H1 (cell line): ENCODE results near the gene HS3ST1. TPM values are rescaled to one million over a fixed set of nuclear protein-coding genes. Genes with fewer than 3 reads are reported as not detected.

Experiments
- CTCF ChIA-PET: fragments of 300-600 bp; sonication (Branson Sonifier 250); formaldehyde crosslinking; loops from one replicate; lab custom pipeline; 2021; ENCODE audit not compliant: partially characterized antibody; lab: Charles Lee
- POLR2A ChIA-PET: fragments of 300-600 bp; sonication (Branson Sonifier 250); formaldehyde crosslinking; loops from one replicate; lab custom pipeline; 2021; ENCODE audit warnings: inconsistent platforms; ENCODE audit not compliant: partially characterized antibody; lab: Charles Lee
- DNase-seq, 2 experiments: peaks; one replicate each; pipeline versions ENCODE4 v3.0.0 to v3.0.0-alpha.2; 2010 to 2022; ENCODE audit warnings: low spot score in 2 of 2, low read depth in 1 of 2, mixed read lengths in 1 of 2
- FAIRE-seq: peaks from 2 replicates; lab custom pipeline; 2011; peaks lifted over from hg19 to GRCh38; lab: Jason Lieb, UNC
- H2AFZ ChIP-seq: 2 replicates; pipeline ENCODE4 v1.8.1; 2012; ENCODE audit warnings: low read length, inconsistent platforms
- H2AK5ac ChIP-seq: 2 replicates; pipeline ENCODE4 v1.6.1; 2013; ENCODE audit warnings: low read depth, low read length
- H2BK120ac ChIP-seq: replicated peaks from 2 replicates; pipeline ENCODE3; 2013; ENCODE audit warnings: low read depth, low read length, inconsistent platforms
- H2BK12ac ChIP-seq: 2 replicates; pipeline ENCODE4 v1.6.1; 2013; ENCODE audit warnings: low read depth, low read length
- H2BK15ac ChIP-seq: 2 replicates; pipeline ENCODE4 v1.6.1; 2013; ENCODE audit warnings: low read length
- H2BK20ac ChIP-seq: 2 replicates; pipeline ENCODE4 v1.6.1; 2013; ENCODE audit warnings: low read length
- H2BK5ac ChIP-seq: 2 replicates; pipeline ENCODE4 v1.6.1; 2013; ENCODE audit warnings: low read depth, low read length
- H3K14ac ChIP-seq: 2 replicates; pipeline ENCODE4 v1.6.1; 2013; ENCODE audit warnings: inconsistent platforms; ENCODE audit not compliant: insufficient read length
- H3K18ac ChIP-seq: 2 replicates; pipeline ENCODE4 v1.6.1; 2013; ENCODE audit warnings: low read length; ENCODE audit errors: extremely low read depth
- H3K23ac ChIP-seq: 2 replicates; pipeline ENCODE4 v1.6.1; 2013; ENCODE audit warnings: inconsistent platforms; ENCODE audit not compliant: insufficient read length
- H3K23me2 ChIP-seq: 2 replicates; pipeline ENCODE4 v1.6.1; 2013; ENCODE audit warnings: low read depth, low read length
- H3K27ac ChIP-seq: 2 replicates; pipeline ENCODE4 v1.6.1; 2011; ENCODE audit warnings: low read depth, low read length, inconsistent platforms
- H3K27me3 ChIP-seq, 4 experiments: replicated peaks in 1 of 4; 1 replicate in 1 of 4; 2 replicates in 3 of 4; pipeline versions ENCODE4 v1.6.1 to v1.8.1; 2011 to 2013; ENCODE audit warnings: low read length in 3 of 4, mild to moderate bottlenecking in 3 of 4, inconsistent platforms in 2 of 4, mixed read lengths in 2 of 4, moderate library complexity in 1 of 4; ENCODE audit not compliant: control insufficient read depth in 3 of 4, insufficient read depth in 3 of 4; ENCODE audit errors: extremely low read depth in 1 of 4
- H3K36me3 ChIP-seq, 4 experiments: 2 replicates each; pipeline versions ENCODE4 v1.6.1 to v1.8.1; 2011 to 2013; ENCODE audit warnings: mild to moderate bottlenecking in 4 of 4, low read length in 3 of 4, moderate library complexity in 2 of 4, control low read depth in 1 of 4, inconsistent platforms in 1 of 4; ENCODE audit not compliant: insufficient read depth in 4 of 4, control insufficient read depth in 2 of 4
- H3K4ac ChIP-seq: replicated peaks from 2 replicates; pipeline ENCODE3; 2013; ENCODE audit warnings: low read length, low read depth, mixed read lengths, inconsistent platforms; ENCODE audit not compliant: insufficient read length
- H3K4me1 ChIP-seq, 4 experiments: replicated peaks in 1 of 4; 1 replicate in 1 of 4; 2 replicates in 3 of 4; pipeline versions ENCODE4 v1.6.1 to v1.8.1; 2011 to 2013; ENCODE audit warnings: low read length in 3 of 4, inconsistent platforms in 2 of 4, mixed read lengths in 1 of 4; ENCODE audit not compliant: insufficient read depth in 4 of 4, control insufficient read depth in 3 of 4
- H3K4me2 ChIP-seq, 2 experiments: 2 replicates each; pipeline versions ENCODE4 v1.6.1 to v1.8.1; 2011 to 2013; ENCODE audit warnings: low read depth in 2 of 2, low read length in 2 of 2, control low read depth in 1 of 2, inconsistent platforms in 1 of 2, mild to moderate bottlenecking in 1 of 2; ENCODE audit not compliant: insufficient read depth in 1 of 2
- H3K4me3 ChIP-seq, 4 experiments: fragments of 200-600, 300-600 bp in 1 of 4; sonication (generic), shearing (Covaris generic), sonication (Bioruptor Twin) in 1 of 4; 2 replicates each; pipeline versions ENCODE4 v1.5.1 to v1.8.1; 2011 to 2016; ENCODE audit warnings: low read length in 4 of 4, low read depth in 3 of 4, control low read depth in 2 of 4, inconsistent platforms in 2 of 4, mild to moderate bottlenecking in 2 of 4, mixed read lengths in 1 of 4, moderate library complexity in 1 of 4; ENCODE audit not compliant: insufficient read depth in 2 of 4; ENCODE audit errors: extremely low read depth in 1 of 4
- H3K56ac ChIP-seq: replicated peaks from 2 replicates; pipeline ENCODE3; 2013; ENCODE audit warnings: low read depth, mild to moderate bottlenecking, mixed read lengths, low read length, inconsistent platforms; ENCODE audit not compliant: insufficient read length
- H3K79me1 ChIP-seq: 2 replicates; pipeline ENCODE4 v1.6.1; 2013; ENCODE audit warnings: low read depth, low read length, control low read depth
- H3K79me2 ChIP-seq, 2 experiments: 2 replicates each; pipeline versions ENCODE4 v1.6.1 to v1.8.1; 2012 to 2013; ENCODE audit warnings: low read length in 2 of 2, mild to moderate bottlenecking in 2 of 2, inconsistent platforms in 1 of 2; ENCODE audit not compliant: insufficient read depth in 2 of 2, control insufficient read depth in 1 of 2
- H3K9ac ChIP-seq, 4 experiments: replicated peaks in 1 of 4; 1 replicate in 1 of 4; 2 replicates in 3 of 4; pipeline versions ENCODE4 v1.6.1 to v1.8.1; 2011 to 2013; ENCODE audit warnings: low read depth in 3 of 4, low read length in 3 of 4, control low read depth in 2 of 4, mild to moderate bottlenecking in 2 of 4, moderate library complexity in 2 of 4, inconsistent platforms in 1 of 4; ENCODE audit errors: extremely low read depth in 1 of 4
- H3K9me3 ChIP-seq, 2 experiments: 2 replicates each; pipeline versions ENCODE4 v1.6.1 to v1.8.1; 2012 to 2013; ENCODE audit warnings: mild to moderate bottlenecking in 2 of 2, moderate library complexity in 2 of 2, control low read depth in 1 of 2, inconsistent platforms in 1 of 2, low read depth in 1 of 2, low read length in 1 of 2, mixed read lengths in 1 of 2; ENCODE audit not compliant: insufficient read depth in 2 of 2
- H4K20me1 ChIP-seq, 2 experiments: replicated peaks in 1 of 2; 2 replicates each; pipeline versions ENCODE3 to v1.8.1; 2011 to 2013; ENCODE audit warnings: inconsistent platforms in 2 of 2, low read length in 2 of 2, mild to moderate bottlenecking in 1 of 2; ENCODE audit not compliant: insufficient read depth in 2 of 2, control insufficient read depth in 1 of 2
- H4K5ac ChIP-seq: 2 replicates; pipeline ENCODE4 v1.6.1; 2013; ENCODE audit warnings: low read length, low read depth, mixed read lengths, inconsistent platforms; ENCODE audit not compliant: insufficient read length
- H4K8ac ChIP-seq: 2 replicates; pipeline ENCODE4 v1.8.0; 2013; ENCODE audit warnings: mild to moderate bottlenecking, moderate library complexity, low read length, inconsistent platforms; ENCODE audit not compliant: insufficient read depth; ENCODE audit errors: extremely low read depth
- H4K91ac ChIP-seq: replicated peaks from 2 replicates; pipeline ENCODE3; 2013; ENCODE audit warnings: low read length, mixed read lengths, inconsistent platforms; ENCODE audit not compliant: insufficient read length
- BACH1 ChIP-seq: IDR thresholded peaks from 2 replicates; pipeline ENCODE4 v1.6.1; 2012; ENCODE audit warnings: low read length, improper control_type of control experiment
- CBX8 ChIP-seq: fragments of 300-800, 300-1000 bp; sonication (generic); IDR thresholded peaks from 2 replicates; pipeline ENCODE4 v1.7.1; 2016; ENCODE audit warnings: low read depth, low read length, borderline replicate concordance
- CHD2 ChIP-seq: IDR thresholded peaks from 2 replicates; pipeline ENCODE4 v1.6.1; 2012; ENCODE audit warnings: low read length, improper control_type of control experiment
- GTF2F1 ChIP-seq: IDR thresholded peaks from 2 replicates; pipeline ENCODE4 v1.6.1; 2012; ENCODE audit warnings: low read depth, low read length, improper control_type of control experiment, borderline replicate concordance
- JUN ChIP-seq: IDR thresholded peaks from 2 replicates; pipeline ENCODE4 v1.6.1; 2011; ENCODE audit warnings: low read depth, mild to moderate bottlenecking, improper control_type of control experiment, low read length
- RFX5 ChIP-seq: IDR thresholded peaks from 2 replicates; pipeline ENCODE4 v1.6.1; 2011; ENCODE audit warnings: low read depth, low read length, improper control_type of control experiment, borderline replicate concordance
- SP1 ChIP-seq: IDR thresholded peaks from 2 replicates; pipeline ENCODE4 v1.6.1; 2011; ENCODE audit warnings: low read depth, low read length
- SP2 ChIP-seq: IDR thresholded peaks from 2 replicates; pipeline ENCODE4 v1.6.1; 2012; ENCODE audit warnings: mild to moderate bottlenecking, low read length, inconsistent platforms
- TAF1 ChIP-seq: IDR thresholded peaks from 2 replicates; pipeline ENCODE4 v1.6.1; 2011; ENCODE audit warnings: mild to moderate bottlenecking, low read depth, low read length
- TAF7 ChIP-seq: optimal IDR thresholded peaks from 2 replicates; pipeline ENCODE3; 2011; ENCODE audit warnings: low read depth, mild to moderate bottlenecking, inconsistent platforms, low read length, moderate library complexity, borderline replicate concordance
- TCF12 ChIP-seq: IDR thresholded peaks from 2 replicates; pipeline ENCODE4 v1.6.1; 2011; ENCODE audit warnings: low read depth, mild to moderate bottlenecking, low read length
- WGBS, 2 experiments: shearing (Covaris generic) in 1 of 2; methylation state at CpG; one replicate each; pipeline versions ENCODE4 v1.1.6 to v1.1.7; 2013 to 2015; ENCODE audit warnings: low lambda C conversion rate in 2 of 2, mixed read lengths in 2 of 2, inconsistent platforms in 1 of 2, low coverage in 1 of 2, missing lambda C conversion rate in 1 of 2; ENCODE audit not compliant: insufficient replicate concordance in 2 of 2, insufficient coverage in 1 of 2, insufficient read length in 1 of 2; ENCODE audit errors: extremely low coverage in 1 of 2, missing lambda C conversion rate in 1 of 2; 5-methylcytosine and 5-hydroxymethylcytosine counted together
- polyA plus RNA-seq, 7 experiments: library from polyadenylated mRNA; depleted of rRNA in 3 of 7; stranded (reverse) in 5 of 7; unstranded in 2 of 7; fragments of >200 nt in 5 of 7; fragments of 200-250 nt in 2 of 7; gene quantifications; 1 replicate in 5 of 7; 2 replicates in 1 of 7; 4 replicates in 1 of 7; pipeline versions ENCODE4 v1.2.1 to v1.2.3, GENCODE V29; 2011 to 2013; ENCODE audit warnings: missing spikeins in 2 of 7, mixed read lengths in 2 of 7
- total RNA-seq: library from RNA; stranded (reverse); fragmentation: NEBNext Ultra II Directional; extraction: Animal tissue kit (Norgen Biotek cat#: 25700); gene quantifications from 2 replicates; pipeline ENCODE4 v1.2.1, GENCODE V29; 2021
- TF ChIP-seq, protein P1 (sequence below): IDR thresholded peaks from 2 replicates; pipeline ENCODE4 v1.6.1; 2011; ENCODE audit warnings: low read length, improper control_type of control experiment

The HS3ST1 gene
- total and polyA plus RNA-seq, 2 of the 8 experiments (the other 6 are each of a cell fraction or from before 2014, with no cell fraction given) = 0.50 to 1.5 TPM

DNA sequence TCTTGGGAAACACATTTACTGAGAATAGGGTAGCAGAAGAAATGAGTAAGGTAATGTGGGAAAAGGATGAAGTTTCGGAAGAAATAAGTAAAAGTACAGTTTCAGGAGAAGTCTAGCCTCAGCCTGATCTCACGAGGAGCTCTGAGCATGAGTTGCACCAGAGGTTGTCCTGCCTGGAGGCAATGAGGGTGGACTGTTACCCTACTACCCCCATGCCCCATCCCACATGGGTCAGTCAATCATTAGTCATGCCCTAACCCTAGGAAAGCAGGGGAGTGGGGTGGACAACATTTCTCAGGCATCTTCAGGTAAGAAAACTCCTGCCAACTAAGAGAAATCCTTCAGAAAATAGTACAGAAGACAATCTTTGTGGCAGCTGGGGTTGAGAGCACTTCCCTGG lies 35.1 kb downstream of the HS3ST1 start:
- no peak overlapping the region for H4K91ac ChIP-seq
- TF ChIP-seq JUN = no peak
- no peak for TF ChIP-seq BACH1
- TF ChIP-seq GTF2F1 = no peak
- TF ChIP-seq TAF7 = no peak
- TF ChIP-seq TAF1 = no peak
- no peak for TF ChIP-seq CHD2
- no peak for TF ChIP-seq SP2
- no peak for TF ChIP-seq TCF12
- TF ChIP-seq, protein P1, sequence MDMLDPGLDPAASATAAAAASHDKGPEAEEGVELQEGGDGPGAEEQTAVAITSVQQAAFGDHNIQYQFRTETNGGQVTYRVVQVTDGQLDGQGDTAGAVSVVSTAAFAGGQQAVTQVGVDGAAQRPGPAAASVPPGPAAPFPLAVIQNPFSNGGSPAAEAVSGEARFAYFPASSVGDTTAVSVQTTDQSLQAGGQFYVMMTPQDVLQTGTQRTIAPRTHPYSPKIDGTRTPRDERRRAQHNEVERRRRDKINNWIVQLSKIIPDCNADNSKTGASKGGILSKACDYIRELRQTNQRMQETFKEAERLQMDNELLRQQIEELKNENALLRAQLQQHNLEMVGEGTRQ = no peak
- no peak for TF ChIP-seq RFX5
- no peak for TF ChIP-seq CBX8
- TF ChIP-seq SP1 = no peak

More for the DNA sequence above, 35.1 kb downstream of the HS3ST1 start:
- Histone ChIP-seq H3K18ac (no peak overlapping the region), H3K4ac (no peak overlapping the region), H2BK120ac (no peak overlapping the region), H3K36me3 (no peaks in the 10 kb centered on the region), H3K23ac (no peak overlapping the region), H2BK5ac (no peak overlapping the region), H3K79me2 (no peaks in the 10 kb centered on the region), H3K9me3 (no peaks in the 10 kb centered on the region), H3K56ac (no peak overlapping the region), H3K4me2 (no peak overlapping the region), H3K79me1 (no peaks in the 10 kb centered on the region), H3K27me3 (no peaks in the 10 kb centered on the region), H4K8ac (peak overlapping the region; percentile 60; the same call in 1 of the 2 replicates), H2AFZ (no peak overlapping the region), H2BK12ac (no peak overlapping the region), H3K23me2 (no peaks in the 10 kb centered on the region), H4K5ac (no peak overlapping the region), H3K27ac (no peak overlapping the region), H2AK5ac (no peak overlapping the region), H3K4me1 (peaks cover 0 to 4% (median 0%) of the 10 kb centered on the region in 4 experiments; a peak in 1 of 7 replicates), H3K14ac (no peak overlapping the region), H3K9ac (no peak overlapping the region), H4K20me1 (no peaks in the 10 kb centered on the region), H2BK20ac (no peak overlapping the region), H2BK15ac (no peak overlapping the region), H3K4me3 (no peak overlapping the region)
- ChIA-PET POLR2A (no interaction called here), CTCF (interaction anchor here (1.5 kb wide), 1 partner anchor 811 kb away, joined by 4 read pairs; no protein-coding TSS in a partner anchor)
- 92 to 100% methylated on average over 1 to 2 of the region's 2 CpGs for WGBS, 2 experiments
- no peak for DNase-seq
- FAIRE-seq = no peak
